Liver (tissue), 9 donors: ENCODE measurements around the gene PHKB. TPM values are rescaled to one million over a fixed set of nuclear protein-coding genes. Genes with fewer than 3 reads are reported as not detected.

Experiments
- DNase-seq: peaks from one replicate; pipeline ENCODE4 v3.0.0-alpha.2; 2017; ENCODE audit warnings: low spot score
- H3K27ac ChIP-seq, 2 donors: one replicate each; pipeline ENCODE4 v1.7.0; 2013; ENCODE audit warnings: inconsistent platforms in 2 of 2, low read length in 2 of 2, control low read depth in 1 of 2, low read depth in 1 of 2, mild to moderate bottlenecking in 1 of 2
- H3K27me3 ChIP-seq, 4 donors: one replicate each; pipeline versions ENCODE4 v1.6.1 to v1.7.0; 2013; ENCODE audit warnings: low read length in 3 of 4, inconsistent platforms in 1 of 4, mild to moderate bottlenecking in 1 of 4, moderate library complexity in 1 of 4; ENCODE audit not compliant: control insufficient read depth in 4 of 4, insufficient read depth in 4 of 4
- H3K36me3 ChIP-seq, 4 donors: one replicate each; pipeline versions ENCODE4 v1.6.1 to v1.7.0; 2013; ENCODE audit warnings: low read length in 3 of 4, mild to moderate bottlenecking in 3 of 4, low read depth in 1 of 4, moderate library complexity in 1 of 4; ENCODE audit not compliant: control insufficient read depth in 4 of 4, insufficient read depth in 3 of 4
- H3K4me1 ChIP-seq, 4 donors: one replicate each; pipeline versions ENCODE4 v1.6.1 to v1.7.0; 2013; ENCODE audit warnings: low read length in 3 of 4, mild to moderate bottlenecking in 3 of 4, moderate library complexity in 1 of 4; ENCODE audit not compliant: control insufficient read depth in 4 of 4, insufficient read depth in 4 of 4
- H3K4me3 ChIP-seq, 3 donors: one replicate each; pipeline versions ENCODE4 v1.6.1 to v1.7.0; 2013; ENCODE audit warnings: low read length in 3 of 3, control low read depth in 1 of 3, low read depth in 1 of 3, mild to moderate bottlenecking in 1 of 3
- H3K9ac ChIP-seq, 2 donors: one replicate each; pipeline ENCODE4 v1.7.0; 2013; ENCODE audit warnings: low read length in 2 of 2, mild to moderate bottlenecking in 2 of 2, moderate library complexity in 2 of 2, control low read depth in 1 of 2, low read depth in 1 of 2
- H3K9me3 ChIP-seq, 4 donors: one replicate each; pipeline versions ENCODE4 v1.6.1 to v1.7.0; 2013; ENCODE audit warnings: low read length in 3 of 4; ENCODE audit not compliant: control insufficient read depth in 4 of 4
- CTCF ChIP-seq: fragments of 150-350 bp; IDR thresholded peaks from 2 replicates; pipeline ENCODE4 v1.5.1; 2017; ENCODE audit warnings: improper control_type of control experiment, low read depth, low read length; ENCODE audit not compliant: missing input control
- EGR1 ChIP-seq, 2 donors: IDR thresholded peaks; 2 replicates each; pipeline ENCODE4 v1.6.1; 2016 to 2018; ENCODE audit warnings: antibody characterized with exemption in 2 of 2, low read depth in 2 of 2
- FOXA2 ChIP-seq: IDR thresholded peaks from 2 replicates; pipeline ENCODE4 v1.6.1; 2016; ENCODE audit warnings: antibody characterized with exemption
- GABPA ChIP-seq, 2 donors: IDR thresholded peaks in 1 of 2; conservative IDR thresholded peaks in 1 of 2; 2 replicates each; pipeline ENCODE4 v1.6.1; 2016; ENCODE audit warnings: antibody characterized with exemption in 2 of 2, mild to moderate bottlenecking in 1 of 2, moderate library complexity in 1 of 2
- HNF4A ChIP-seq, 2 donors: conservative IDR thresholded peaks; 2 replicates each; pipeline ENCODE4 v1.6.1; 2016; ENCODE audit warnings: antibody characterized with exemption in 2 of 2, mild to moderate bottlenecking in 2 of 2
- HNF4G ChIP-seq: IDR thresholded peaks from 2 replicates; pipeline ENCODE4 v1.6.1; 2016; ENCODE audit warnings: antibody characterized with exemption
- JUND ChIP-seq, 2 donors: IDR thresholded peaks; 2 replicates each; pipeline ENCODE4 v1.6.1; 2016; ENCODE audit warnings: antibody characterized with exemption in 2 of 2
- MAX ChIP-seq: IDR thresholded peaks from 2 replicates; pipeline ENCODE4 v1.6.1; 2016; ENCODE audit warnings: antibody characterized with exemption
- NR2F2 ChIP-seq: IDR thresholded peaks from 2 replicates; pipeline ENCODE4 v1.6.1; 2016; ENCODE audit warnings: antibody characterized with exemption
- RAD21 ChIP-seq, 2 donors: IDR thresholded peaks; 2 replicates each; pipeline ENCODE4 v1.6.1; 2016; ENCODE audit warnings: antibody characterized with exemption in 2 of 2, mild to moderate bottlenecking in 2 of 2
- RXRA ChIP-seq, 2 donors: IDR thresholded peaks; 2 replicates each; pipeline ENCODE4 v1.6.1; 2017 to 2018; ENCODE audit warnings: antibody characterized with exemption in 2 of 2, mild to moderate bottlenecking in 1 of 2
- SP1 ChIP-seq: IDR thresholded peaks from 2 replicates; pipeline ENCODE4 v1.6.1; 2018; ENCODE audit warnings: antibody characterized with exemption, mild to moderate bottlenecking
- TAF1 ChIP-seq: conservative IDR thresholded peaks from 2 replicates; pipeline ENCODE4 v1.6.1; 2016; ENCODE audit warnings: antibody characterized with exemption, mild to moderate bottlenecking
- YY1 ChIP-seq: IDR thresholded peaks from 2 replicates; pipeline ENCODE4 v1.6.1; 2016; ENCODE audit warnings: antibody characterized with exemption, mild to moderate bottlenecking
- ZBTB33 ChIP-seq: IDR thresholded peaks from 2 replicates; pipeline ENCODE4 v1.6.1; 2016; ENCODE audit warnings: antibody characterized with exemption
- WGBS: extraction: QIAGEN DNeasy Blood & Tissue Kit; methylation state at CpG from one replicate; pipeline ENCODE4 v1.1.7; 2013; 5-methylcytosine and 5-hydroxymethylcytosine counted together
- polyA plus RNA-seq, 2 donors: library from polyadenylated mRNA; stranded (reverse) in 1 of 2; unstranded in 1 of 2; fragments of 200-250 nt in 1 of 2; fragments of >200 nt in 1 of 2; fragmentation: Nextera tagmentation in 1 of 2; extraction: Ambion mirVana in 1 of 2; gene quantifications; one replicate each; pipeline versions ENCODE4 v1.2.1 to v1.2.3, GENCODE V29; 2013 to 2015
- total RNA-seq, 2 donors: library from RNA; depleted of rRNA; stranded (reverse); fragments of >200 nt; gene quantifications; one replicate each; pipeline ENCODE4 v1.2.3, GENCODE V29; 2014
- donor health status: healthy.
- donor health status: healthy.
- donor health status: healthy.
- donor health status: healthy.
- donor health status: healthy.

Gene PHKB
- total and polyA plus RNA-seq, 4 donors = 13.2 to 49.1 (median 29.0) TPM

GRCh38 chr16:47458331-47458730, 2.8 kb upstream of the PHKB start:
- TF ChIP-seq MAX (no peak), HNF4A (conservative IDR thresholded peaks at IDR 0.05) (no peak), SP1 (no peak), JUND (IDR thresholded peaks at IDR 0.05) (no peak), FOXA2 (no peak), EGR1 (IDR thresholded peaks at IDR 0.05; ENCODE audit: low read depth in 2 of 2) (no peak), TAF1 (no peak)
- H3K27ac ChIP-seq = no peak overlapping the region
- H3K4me1 ChIP-seq = peaks cover 2 to 26% (median 19%) of the 10 kb centered on the region in 4 donors
- H3K27me3 ChIP-seq = no peaks in the 10 kb centered on the region
- 93% methylated on average over 2 of the region's 2 CpGs for WGBS
- no peak overlapping the region for H3K9ac ChIP-seq
- DNase-seq = no peak
- H3K36me3 ChIP-seq = peaks cover 0 to 12% (median 6%) of the 10 kb centered on the region in 4 donors
- H3K9me3 ChIP-seq = no peaks in the 10 kb centered on the region
- no peak overlapping the region for H3K4me3 ChIP-seq

- Histone ChIP-seq H3K9me3 (no peaks in the 10 kb centered on the region), H3K27ac (no peak overlapping the region), H3K36me3 (peaks cover 0 to 5% (median 2%) of the 10 kb centered on the region in 4 donors), H3K27me3 (no peaks in the 10 kb centered on the region), H3K9ac (no peak overlapping the region), H3K4me3 (peak overlapping the region in 2 of 3 donors; percentile 82 to 100), H3K4me1 (peaks cover 2 to 30% (median 19%) of the 10 kb centered on the region in 4 donors)
- DNase-seq = no peak
- WGBS = 90% methylated on average over 1 of the region's 1 CpG
- no peak for TF ChIP-seq TAF1
- TF ChIP-seq HNF4A (conservative IDR thresholded peaks at IDR 0.05) = no peak
- no peak for TF ChIP-seq JUND (IDR thresholded peaks at IDR 0.05)
- TF ChIP-seq GABPA (IDR thresholded peaks at IDR 0.05 in 1 of 2, conservative IDR thresholded peaks at IDR 0.05 in 1 of 2) = no peak
- no peak for TF ChIP-seq NR2F2
- no peak for TF ChIP-seq EGR1 (IDR thresholded peaks at IDR 0.05; ENCODE audit: low read depth in 2 of 2)
- no peak for TF ChIP-seq HNF4G
- no peak for TF ChIP-seq ZBTB33
- no peak for TF ChIP-seq CTCF
- no peak for TF ChIP-seq MAX
- TF ChIP-seq RXRA (IDR thresholded peaks at IDR 0.05) = no peak
- no peak for TF ChIP-seq YY1
- no peak for TF ChIP-seq RAD21 (IDR thresholded peaks at IDR 0.05)
- TF ChIP-seq SP1 = no peak
- no peak for TF ChIP-seq FOXA2
These were observed 1.5 kb upstream of the PHKB start for GRCh38 chr16:47459603-47460002.

- no peaks in the 10 kb centered on the region for H3K27me3 ChIP-seq
- peak overlapping the region; percentile 97 to 99 for H3K27ac ChIP-seq
- peak overlapping the region; percentile 77 to 95 for H3K9ac ChIP-seq
- H3K4me1 ChIP-seq = peaks cover 2 to 32% (median 19%) of the 10 kb centered on the region in 4 donors
- no peaks in the 10 kb centered on the region for H3K9me3 ChIP-seq
- H3K36me3 ChIP-seq = peaks cover 0 to 5% (median 2%) of the 10 kb centered on the region in 4 donors
- H3K4me3 ChIP-seq = peak overlapping the region; percentile 82 to 100 (median 95)
- 5% methylated on average over 4 of the region's 4 CpGs for WGBS
- TF ChIP-seq MAX (no peak), HNF4A (conservative IDR thresholded peaks at IDR 0.05) (no peak), RXRA (IDR thresholded peaks at IDR 0.05) (no peak), GABPA (IDR thresholded peaks at IDR 0.05 in 1 of 2, conservative IDR thresholded peaks at IDR 0.05 in 1 of 2) (no peak), CTCF (no peak), FOXA2 (no peak)
- no peak for DNase-seq
These were observed 796 bp upstream of the PHKB start for GRCh38 chr16:47460359-47460710.
